ENCODE data around the gene CSF3R.
A peak's percentile ranks its signal among the peaks of the same experiment; 100 is the strongest.

Gene CSF3R

DNA sequence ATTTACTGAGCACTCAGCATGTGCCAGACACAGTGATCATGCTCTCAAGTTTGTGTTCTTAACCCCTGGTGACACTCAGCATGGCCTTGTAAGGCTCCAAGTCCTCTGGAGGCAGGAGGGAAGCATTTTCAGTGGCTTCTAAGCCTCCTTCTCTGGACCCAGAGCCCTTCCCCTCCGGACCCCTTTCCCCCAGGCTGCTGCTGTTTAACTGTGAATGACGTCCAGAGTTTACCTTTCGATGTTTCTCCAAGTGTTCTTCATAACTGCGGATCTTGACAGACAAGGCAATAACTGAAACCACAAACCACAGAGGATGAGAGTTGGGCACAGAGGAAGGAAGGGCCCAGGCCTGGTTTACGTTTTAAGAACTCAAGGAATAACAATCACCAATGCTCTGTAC is 25.0 kb downstream of the CSF3R start:
- DNase-seq (ENCODE audit: low spot score): no peak

DNA sequence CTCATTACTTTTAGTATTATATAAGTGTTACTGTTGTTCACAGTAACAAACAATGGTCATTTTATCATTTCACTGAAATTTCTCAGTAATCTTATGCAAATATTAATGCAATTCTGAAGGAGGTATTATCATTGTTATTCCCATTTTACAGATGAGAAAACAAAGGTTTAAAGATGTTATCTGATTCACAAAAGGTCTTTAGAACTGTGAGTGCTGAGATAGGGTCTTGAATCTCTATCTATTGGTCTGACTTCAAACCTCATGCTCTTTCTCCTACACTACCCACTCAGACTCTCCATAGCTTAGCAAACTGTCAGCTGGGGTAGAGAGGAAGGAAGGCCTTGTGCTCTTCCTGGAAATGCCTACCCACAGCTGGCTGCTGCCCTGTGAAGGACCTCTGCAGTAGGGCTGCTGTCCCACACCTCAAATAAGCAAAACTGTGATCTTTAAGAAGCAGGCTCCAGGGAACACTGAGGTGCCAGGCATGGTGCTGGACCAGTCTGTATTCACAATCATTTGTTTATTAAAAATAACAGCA is 26.3 kb downstream of the CSF3R start:
- DNase-seq (ENCODE audit: low spot score): no peak

DNA sequence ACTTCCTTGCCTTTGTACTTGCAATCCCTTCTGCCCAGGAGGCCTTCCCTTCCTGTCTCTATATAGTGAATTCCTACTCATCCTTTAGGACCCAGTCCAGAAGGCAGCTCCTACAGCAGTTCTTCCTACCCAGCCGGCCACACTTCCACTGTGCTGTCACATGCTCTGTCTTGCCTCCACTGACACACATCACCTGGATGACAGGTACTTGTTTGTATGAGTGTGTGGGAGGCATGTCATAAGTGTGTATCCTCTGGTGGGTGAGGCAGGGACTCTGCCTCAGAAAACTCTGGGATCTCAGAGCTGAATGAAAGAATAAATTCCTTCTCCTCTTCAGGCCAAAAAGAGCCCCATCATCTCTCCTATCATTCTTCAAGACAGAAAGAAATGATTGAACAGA is 27.3 kb downstream of the CSF3R start:
- no peak for DNase-seq (ENCODE audit: low spot score)

DNA sequence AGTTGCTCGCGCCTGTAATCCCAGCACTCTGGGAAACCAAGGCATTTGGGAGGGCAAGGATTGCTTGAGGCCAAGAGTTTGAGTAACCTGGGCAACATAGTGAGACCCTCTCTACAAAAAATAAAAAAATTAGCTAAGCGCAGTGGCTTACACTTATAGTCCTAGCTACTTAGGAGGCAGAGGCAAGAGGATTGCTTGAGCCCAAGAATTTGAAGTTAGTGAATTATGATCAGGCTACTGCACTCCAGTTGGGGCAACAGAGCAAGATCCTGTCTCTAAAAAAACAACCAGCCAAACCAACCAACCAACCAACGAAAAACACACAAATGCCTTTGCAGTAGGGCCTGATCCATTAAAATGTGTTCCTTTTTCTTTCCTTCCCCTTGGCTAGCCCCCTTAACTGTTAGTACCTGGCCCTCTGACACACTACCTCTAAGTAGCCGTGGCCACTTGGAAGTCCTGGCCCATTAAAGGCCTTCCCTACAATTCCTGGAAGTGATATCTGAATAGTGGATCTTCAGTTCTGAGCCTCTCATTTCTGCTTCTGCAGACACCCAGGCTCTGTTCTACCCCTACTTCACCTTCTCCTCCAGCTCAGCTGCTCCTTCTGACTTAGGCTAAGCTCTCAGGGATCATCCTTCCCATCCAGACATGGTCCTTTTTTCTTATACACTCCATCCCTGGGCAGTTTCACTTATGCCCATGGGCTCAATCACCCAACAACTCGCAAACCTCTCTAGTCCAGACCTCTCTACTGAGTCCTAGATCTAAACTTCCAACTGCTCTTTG is 28.9 kb downstream of the CSF3R start:
- no peak for DNase-seq (ENCODE audit: low spot score)

DNA sequence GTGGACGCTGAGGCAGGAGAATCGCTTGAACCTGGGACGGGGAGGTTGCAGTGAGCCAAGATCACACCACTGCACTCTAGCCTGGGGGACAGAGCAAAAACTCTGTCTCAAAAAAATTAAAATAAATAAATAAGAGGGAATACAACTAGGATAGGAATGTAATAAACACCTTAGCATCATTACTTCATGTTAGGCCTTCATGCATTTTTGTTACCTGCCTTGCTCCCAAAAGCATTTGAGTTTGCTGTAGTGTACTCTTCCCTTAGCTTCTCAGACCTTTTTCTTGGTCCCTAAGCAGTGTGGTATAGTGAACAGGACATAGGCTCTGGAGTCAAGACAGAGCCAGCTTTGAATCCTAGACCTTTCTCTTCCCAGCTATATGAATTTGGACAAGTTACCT is 29.7 kb downstream of the CSF3R start:
- no peak for DNase-seq (ENCODE audit: low spot score)

DNA sequence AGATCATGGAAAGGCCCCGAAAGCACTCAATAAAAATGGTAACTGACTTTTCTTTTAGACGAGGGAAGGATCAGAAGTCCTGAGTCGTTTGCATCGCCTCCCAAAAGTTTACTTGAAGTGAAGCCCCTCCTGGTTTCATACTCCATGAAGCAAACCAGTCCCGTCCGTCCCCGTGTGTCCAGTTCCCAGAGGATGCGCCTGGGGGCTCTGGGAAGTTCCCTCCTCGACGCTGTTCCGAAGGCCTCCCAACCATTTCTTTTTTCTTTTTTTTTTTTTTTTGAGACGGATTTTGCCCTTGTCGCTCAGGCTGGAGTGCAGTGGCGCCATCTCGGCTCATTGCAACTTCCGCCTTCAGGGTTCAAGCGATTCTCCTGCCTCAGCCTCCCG is 31.8 kb downstream of the CSF3R start:
- no peak for DNase-seq (ENCODE audit: low spot score)

DNA sequence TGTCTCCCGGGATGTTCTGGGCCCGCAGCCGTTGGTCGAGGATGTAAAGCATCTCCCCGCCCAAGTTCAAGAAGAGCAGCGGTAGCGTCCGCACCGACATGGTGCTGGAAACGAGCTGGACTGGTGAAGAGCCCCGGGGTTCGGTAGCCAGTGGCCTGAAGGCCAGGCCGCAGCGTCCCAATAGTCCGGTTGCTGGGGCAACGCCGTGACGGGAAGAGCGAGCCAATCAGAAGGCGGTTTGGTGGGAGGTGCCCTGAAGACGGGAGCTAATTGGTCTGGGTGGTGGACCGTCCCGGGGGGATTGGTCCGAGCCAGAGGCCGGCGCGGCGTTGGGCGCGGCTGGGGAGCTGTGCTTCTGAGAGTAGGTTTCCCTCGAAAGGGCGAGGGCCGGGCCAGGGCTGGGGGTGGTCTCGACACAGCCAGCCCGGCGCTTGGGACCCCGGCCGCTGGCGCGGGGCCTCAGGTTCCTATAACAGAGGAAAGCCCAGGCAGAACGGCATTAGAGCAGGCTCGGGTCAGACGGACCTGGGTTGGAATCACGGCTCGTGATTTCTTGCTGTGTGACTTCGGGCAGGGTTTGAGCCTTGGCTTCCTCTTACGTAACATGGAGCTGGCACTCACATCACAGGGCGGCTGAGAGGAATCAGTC is 32.3 kb downstream of the CSF3R start, which contains the start of gene OSCP1:
TSS of gene OSCP1 (minus strand) at position 182 of the 649 bp plus-strand sequence. CDS start at position 100, 82 bp downstream.
- DNase-seq (ENCODE audit: low spot score): peak; percentile 93

DNA sequence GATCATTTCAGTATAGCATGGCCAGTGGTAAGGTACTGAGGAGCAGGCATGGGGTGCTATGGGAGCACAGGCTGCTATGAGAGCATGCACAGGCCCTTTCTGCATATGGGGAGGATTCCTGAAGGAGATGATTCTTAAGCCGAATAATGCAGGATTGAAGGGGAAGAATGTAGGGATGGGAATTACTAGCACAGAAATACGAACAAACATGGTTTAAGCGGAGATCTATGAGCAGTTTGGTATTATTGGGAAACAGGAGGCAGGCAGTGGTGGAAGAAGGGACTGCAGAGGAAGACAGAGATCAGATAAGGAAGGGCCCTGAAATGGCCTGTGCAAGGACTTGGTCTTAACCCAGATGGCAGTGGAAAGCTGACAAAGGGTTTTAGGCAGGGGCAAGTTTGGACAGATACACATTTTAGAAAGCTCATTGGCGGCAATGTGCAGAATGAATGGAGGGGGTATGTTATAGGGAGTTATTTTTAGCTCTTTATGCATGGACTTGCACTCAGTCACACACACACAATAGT is 34.1 kb downstream of the CSF3R start:
- no peak for DNase-seq (ENCODE audit: low spot score)

DNA sequence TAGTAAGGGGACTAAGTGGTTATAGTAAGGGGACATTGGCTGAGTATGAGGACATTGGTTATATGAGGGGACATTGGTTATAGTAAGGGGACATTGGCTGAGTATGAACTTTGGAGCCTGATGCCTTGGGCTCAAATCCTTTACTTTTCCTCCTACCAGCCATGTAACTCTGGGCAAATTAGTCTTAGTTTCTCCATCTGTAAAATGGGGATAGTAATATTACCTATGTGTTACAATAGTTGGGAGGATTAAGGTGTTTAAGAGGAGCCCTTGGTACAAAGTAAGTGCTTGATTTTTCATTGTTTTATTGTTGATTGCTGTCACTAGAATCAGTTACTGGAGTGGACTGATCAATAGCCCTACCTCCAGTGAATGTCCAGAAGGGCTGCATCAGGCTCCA is 35.3 kb downstream of the CSF3R start:
- no peak for DNase-seq (ENCODE audit: low spot score)

DNA sequence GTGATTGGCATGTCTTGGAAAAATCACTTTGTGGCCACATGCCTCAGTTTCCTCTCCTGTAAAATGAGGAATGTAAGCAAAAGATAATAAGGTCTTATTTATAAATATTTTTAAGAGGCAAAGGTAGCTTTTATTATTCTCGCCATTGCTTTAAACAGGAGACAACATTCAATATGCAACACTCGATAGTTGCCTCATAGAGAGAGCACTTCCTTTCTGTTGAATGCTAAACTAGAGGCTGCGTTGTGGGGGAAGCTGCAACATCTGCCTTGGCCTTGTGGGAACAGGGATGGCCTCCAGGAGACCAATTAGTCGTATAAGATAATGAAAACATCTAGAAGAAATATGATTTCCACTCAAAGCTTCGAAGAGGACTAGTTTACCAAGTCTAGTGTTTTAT is 36.0 kb downstream of the CSF3R start:
- no peak for DNase-seq (ENCODE audit: low spot score)

DNA sequence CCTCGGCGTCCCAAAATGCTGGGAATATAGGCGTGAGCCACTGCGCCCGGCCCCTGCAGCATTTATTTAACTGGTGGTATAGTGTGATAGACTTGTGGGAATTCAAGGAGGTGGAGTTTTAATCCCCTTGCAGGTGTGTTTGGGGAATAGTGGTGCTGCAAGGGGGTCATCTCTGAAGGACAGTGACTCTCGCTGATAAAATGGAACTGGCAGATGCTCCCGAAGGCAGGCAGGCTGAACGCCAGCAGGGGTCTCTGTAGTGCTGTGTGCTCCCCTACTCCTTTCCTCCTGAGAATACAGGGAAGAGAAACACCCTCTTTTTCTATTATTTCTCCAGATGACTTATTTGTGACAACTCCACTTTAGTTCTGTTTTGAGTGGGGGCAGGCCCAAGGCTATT is 36.4 kb downstream of the CSF3R start:
- no peak for DNase-seq (ENCODE audit: low spot score)

DNA sequence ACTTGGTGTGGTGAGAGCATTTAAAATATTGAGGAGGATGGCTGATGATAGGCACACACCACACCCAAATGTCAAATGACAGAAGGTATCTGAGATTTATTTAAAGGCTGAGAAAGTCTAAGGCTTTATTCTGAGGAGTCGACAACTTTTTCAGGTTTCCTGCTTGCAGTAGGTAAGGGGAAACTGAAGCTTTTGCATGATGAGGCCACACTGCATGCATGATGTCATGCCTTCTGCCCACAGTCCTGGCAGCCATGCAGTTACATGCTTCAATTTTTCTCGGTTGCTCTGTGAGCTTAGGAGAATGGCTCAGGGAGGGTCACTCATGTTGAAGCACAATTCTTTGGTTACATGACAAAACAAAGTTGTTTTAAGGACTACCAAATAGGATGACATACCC is 39.4 kb downstream of the CSF3R start:
- no peak for DNase-seq (ENCODE audit: low spot score)

DNA sequence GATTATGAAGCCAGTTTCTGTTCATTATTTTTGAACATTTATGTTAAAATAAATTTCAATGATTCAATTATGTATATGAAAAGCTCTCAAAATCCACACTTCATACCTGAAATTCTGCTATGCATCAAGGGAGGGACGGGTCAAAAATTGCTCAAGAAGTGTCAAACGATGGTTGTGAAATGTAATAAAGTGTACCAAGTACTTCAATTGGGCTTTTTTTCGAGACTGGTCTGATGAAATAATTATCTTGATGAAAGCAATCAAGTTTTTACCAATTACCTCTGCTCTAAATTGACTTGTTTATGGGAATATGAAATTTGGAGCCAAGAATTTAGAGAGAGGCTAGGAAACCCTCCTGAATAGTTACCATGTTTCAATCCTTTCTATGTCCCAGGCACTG is 40.4 kb downstream of the CSF3R start:
- no peak for DNase-seq (ENCODE audit: low spot score)

DNA sequence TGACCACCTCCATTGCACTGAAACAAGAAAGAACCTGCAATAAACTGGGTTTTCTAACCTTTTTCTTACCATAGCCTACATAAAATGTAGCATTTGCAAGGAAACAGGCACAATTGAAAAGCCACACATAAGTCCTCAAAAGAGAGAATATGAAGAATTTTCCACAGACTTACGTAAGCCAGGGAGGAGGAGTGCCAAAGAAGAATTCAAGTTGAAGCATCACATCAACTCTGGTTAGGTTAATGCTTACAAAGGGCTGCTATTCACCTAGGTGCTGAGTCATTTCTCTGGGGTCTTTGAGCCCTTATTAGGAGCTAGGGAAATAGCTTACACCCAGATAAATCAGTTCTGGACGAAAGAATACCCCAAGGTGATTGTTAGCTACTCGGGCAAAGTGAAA is 42.1 kb downstream of the CSF3R start:
- no peak for DNase-seq (ENCODE audit: low spot score)

DNA sequence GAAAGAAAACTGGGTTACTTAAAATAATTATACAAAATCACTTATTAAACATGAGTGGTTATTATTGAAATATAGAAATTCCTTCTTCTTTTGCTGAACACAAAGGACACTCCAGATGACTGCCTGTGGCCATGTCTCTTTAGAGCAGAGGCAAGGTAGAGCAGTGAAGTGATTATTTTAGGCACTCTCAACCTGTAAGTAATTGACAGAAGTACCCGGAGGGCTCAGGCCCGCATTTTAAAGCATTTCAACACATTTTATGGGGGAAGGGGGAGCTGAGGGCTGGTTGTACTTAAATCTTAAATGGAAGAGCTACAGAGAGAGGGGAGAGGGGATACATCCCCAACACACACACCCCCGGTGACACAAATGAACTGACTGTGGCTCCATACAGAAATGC is 42.7 kb downstream of the CSF3R start:
- DNase-seq (ENCODE audit: low spot score): no peak

DNA sequence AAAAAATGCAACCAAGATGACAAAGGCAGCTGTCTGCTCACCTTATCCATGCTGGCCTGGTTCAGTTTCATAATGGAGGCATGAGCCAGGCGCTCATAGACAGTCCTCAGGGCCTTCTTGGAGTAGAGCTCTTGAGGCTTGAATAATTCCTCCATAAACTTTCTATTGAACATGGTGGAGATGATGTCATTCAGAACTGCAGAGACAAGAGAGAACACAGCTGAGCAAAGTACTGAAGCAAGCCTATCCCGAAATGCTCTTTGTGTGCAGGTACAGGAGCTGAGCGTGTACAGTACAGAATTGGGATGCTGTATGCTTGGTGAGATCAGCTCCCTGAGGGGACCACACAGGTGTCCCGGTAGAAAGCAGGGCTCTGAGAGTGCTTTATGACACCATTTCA is 44.0 kb downstream of the CSF3R start:
- no peak for DNase-seq (ENCODE audit: low spot score)

DNA sequence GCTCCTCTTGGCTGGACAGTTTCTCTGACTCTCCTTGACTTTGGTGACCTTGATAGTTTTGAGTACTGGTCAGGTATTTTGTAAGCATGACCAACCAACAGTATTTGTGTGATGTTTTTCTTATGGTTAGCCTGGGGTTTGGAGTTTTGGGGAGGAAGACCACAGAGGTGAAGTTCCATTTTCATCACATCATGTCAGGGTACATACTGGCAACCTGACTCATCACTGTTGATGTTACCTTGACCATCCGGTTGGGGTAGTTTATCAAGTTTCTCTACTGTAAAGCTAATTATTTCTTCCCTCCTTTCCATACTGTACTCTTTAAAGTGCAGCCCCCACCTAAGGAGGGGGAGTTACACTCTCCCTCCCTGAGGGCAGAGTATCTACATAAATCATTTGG is 45.9 kb downstream of the CSF3R start:
- no peak for DNase-seq (ENCODE audit: low spot score)

DNA sequence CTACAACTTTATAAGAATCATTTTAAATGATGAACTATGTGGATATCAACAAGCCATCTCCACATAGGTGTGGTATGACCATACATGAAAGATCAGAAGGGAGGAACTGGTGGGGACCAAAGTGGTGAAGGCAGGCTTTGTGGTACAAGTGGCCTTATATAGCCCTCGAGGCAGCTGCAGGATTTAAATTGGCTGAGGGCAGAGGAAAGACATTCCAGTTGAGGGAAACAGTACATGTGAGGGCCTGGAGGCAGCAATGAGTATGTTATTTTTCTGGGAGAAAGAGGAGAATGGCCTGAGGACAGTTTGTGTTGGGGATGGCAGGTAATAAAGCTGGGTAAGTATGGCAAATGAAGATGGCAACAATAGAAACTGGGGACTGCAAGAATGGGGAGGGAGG is 49.6 kb downstream of the CSF3R start:
- no peak for DNase-seq (ENCODE audit: low spot score)

DNA sequence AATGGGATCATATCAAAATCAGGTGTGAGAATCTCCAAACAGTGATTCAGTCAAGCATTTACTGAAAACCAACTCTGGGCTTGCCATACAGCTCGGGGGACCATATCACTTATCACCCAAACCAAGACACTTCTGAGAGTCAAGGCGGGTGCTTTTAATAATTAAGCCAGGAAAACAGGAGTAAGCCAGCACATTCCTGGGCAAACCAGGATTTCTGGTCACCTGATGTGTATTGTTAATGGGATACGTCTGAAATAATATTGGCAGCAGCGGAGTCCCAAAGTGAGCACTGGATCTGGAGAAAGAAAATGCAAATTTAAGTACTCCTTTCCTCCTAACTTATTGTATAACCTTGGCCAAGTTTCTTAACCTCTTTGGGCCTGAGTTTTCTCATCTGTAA is 50.1 kb downstream of the CSF3R start:
- no peak for DNase-seq (ENCODE audit: low spot score)

DNA sequence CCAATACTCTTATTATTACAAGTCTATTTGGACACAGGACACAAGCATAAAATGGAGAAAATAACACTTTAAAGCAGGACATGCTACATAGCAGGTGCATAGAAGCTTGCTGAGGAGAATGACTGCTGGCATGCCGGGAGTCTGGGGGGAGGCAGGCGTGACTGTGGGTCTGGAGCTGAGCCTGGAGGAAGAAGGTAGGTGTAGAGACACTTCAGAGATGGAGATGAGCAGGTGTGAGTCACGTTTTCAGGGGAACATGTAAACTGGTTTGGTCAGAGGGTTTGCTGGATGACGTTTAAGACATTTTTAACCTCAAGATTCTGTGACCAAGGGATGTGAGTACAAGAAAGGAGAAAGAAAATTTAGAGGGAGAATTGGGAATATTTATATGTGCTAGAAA is 56.9 kb downstream of the CSF3R start:
- no peak for DNase-seq (ENCODE audit: low spot score)

DNA sequence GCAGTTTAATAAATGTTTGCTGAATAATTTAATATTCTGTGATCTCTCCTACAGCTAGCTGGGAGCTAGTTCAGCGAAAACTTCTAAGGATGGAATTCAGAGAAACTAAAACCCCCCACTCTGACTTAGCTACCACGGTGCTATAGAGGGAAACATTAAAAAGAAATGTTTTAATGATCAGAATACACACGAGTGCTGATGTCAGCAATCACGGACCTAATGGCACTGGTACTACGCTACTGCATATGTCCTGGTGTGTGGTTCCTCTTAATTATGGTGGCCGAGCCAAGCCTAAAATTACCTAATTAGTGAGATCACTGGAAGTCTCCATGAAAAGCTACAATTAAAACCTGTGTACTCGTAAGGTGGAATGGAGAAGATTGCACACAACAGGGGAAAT is 61.1 kb downstream of the CSF3R start:
- DNase-seq (ENCODE audit: low spot score): no peak

DNA sequence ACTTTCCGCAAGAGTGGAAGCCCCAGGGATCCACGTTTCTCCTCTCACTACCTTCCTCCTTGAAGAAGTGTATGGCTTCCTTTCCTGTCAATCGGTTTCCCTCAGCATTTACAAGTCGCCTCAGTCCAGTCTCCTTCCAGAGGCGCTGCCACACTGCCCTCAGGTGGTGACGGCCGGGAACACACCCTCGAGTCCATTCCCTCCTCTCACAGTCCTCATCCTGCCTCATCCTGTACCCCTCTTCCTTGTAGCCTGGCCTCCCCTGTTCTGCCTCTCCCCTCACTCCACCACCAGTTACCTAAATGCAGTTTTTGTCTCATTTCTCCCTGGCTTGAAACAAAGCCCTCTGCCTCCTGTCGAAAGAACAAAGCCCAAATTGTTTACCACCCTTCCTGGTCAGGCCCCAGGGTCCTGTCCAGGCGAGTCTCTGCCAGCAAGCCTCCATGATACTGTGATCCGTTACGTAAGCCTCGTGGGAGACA is 61.8 kb downstream of the CSF3R start:
- DNase-seq (ENCODE audit: low spot score): peak; percentile 87

DNA sequence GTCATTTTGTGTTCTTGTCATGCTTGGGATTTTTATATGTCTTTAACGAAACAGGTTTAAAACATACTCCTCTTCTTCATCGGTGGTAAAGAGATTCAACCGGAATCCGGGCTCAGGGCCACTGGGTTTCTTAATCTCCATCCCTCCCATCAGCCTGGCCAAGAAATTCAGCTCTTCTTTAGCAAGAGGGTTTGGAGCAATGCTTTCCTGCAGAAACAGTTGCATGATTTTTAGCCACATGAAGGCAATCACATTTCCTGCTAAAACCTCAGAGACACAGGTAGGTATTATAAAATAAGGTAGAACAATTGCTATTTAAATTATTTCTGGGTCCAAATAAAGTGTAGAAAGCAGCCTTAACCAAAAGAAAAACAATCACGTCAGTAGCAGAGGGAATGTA is 62.3 kb downstream of the CSF3R start:
- no peak for DNase-seq (ENCODE audit: low spot score)

Measured in hematopoietic multipotent progenitor cell treated with erythropoietin and hydrocortisone succinate and interleukin-3 and kit ligand, for 15 days (in vitro differentiated cells).